GM12878 (cell line): ENCODE data around the gene ADNP2. TPM values are rescaled to one million over a fixed set of nuclear protein-coding genes. Genes with fewer than 3 reads are reported as not detected.
A peak's percentile ranks its signal among the peaks of the same experiment; 100 is the strongest.

Source experiments
- BHLHE40 ChIP-seq, 2 experiments: fragments of 450-650 bp in 1 of 2; IDR thresholded peaks; 2 replicates each; pipeline ENCODE4 v1.6.1; 2011 to 2017; ENCODE audit warnings: low read depth in 2 of 2, borderline replicate concordance in 1 of 2, improper control_type of control experiment in 1 of 2, low read length in 1 of 2, mild to moderate bottlenecking in 1 of 2
- CBX5 ChIP-seq: sonication (generic); IDR thresholded peaks from 2 replicates; pipeline ENCODE4 v1.6.1; 2016; ENCODE audit warnings: low read depth, moderate library complexity, mild to moderate bottlenecking, inconsistent platforms
- CREM ChIP-seq: IDR thresholded peaks from 2 replicates; pipeline ENCODE4 v1.6.1; 2014; ENCODE audit warnings: antibody characterized with exemption, low read depth
- CTCF ChIP-seq, 3 experiments: IDR thresholded peaks in 2 of 3; conservative IDR thresholded peaks in 1 of 3; 2 replicates each; pipeline ENCODE4 v1.5.1; 2011; ENCODE audit warnings: low read depth in 3 of 3, low read length in 3 of 3, mild to moderate bottlenecking in 3 of 3, control low read depth in 2 of 3, moderate library complexity in 2 of 3, inconsistent platforms in 1 of 3, mixed read lengths in 1 of 3; ENCODE audit not compliant: control insufficient read depth in 2 of 3, insufficient read depth in 1 of 3; ENCODE audit errors: extremely low read depth in 1 of 3
- ELK1 ChIP-seq: IDR thresholded peaks from 2 replicates; pipeline ENCODE4 v1.6.1; 2012; ENCODE audit warnings: low read depth, low read length, improper control_type of control experiment
- ETV6 ChIP-seq, 2 experiments: fragments of 450-650 bp in 1 of 2; IDR thresholded peaks in 1 of 2; conservative IDR thresholded peaks in 1 of 2; 2 replicates each; pipeline ENCODE4 v1.6.1; 2014; ENCODE audit warnings: antibody characterized with exemption in 1 of 2, borderline replicate concordance in 1 of 2, low read depth in 1 of 2, mild to moderate bottlenecking in 1 of 2, moderate library complexity in 1 of 2
- EZH2 ChIP-seq: IDR thresholded peaks from 2 replicates; pipeline ENCODE4 v1.6.1; 2012; ENCODE audit warnings: low read depth, mild to moderate bottlenecking, control low read depth, inconsistent platforms, low read length, borderline replicate concordance; ENCODE audit not compliant: control insufficient read depth
- GATAD2B ChIP-seq: fragments of 450-650 bp; conservative IDR thresholded peaks from 2 replicates; pipeline ENCODE4 v1.6.1; 2017; ENCODE audit warnings: low read depth, mild to moderate bottlenecking, moderate library complexity
- HDGF ChIP-seq: fragments of 450-650 bp; IDR thresholded peaks from 2 replicates; pipeline ENCODE4 v1.6.1; 2016; ENCODE audit warnings: antibody characterized with exemption
- IKZF2 ChIP-seq, 2 experiments: fragments of 450-650 bp; IDR thresholded peaks; 2 replicates each; pipeline ENCODE4 v1.6.1; 2017; ENCODE audit warnings: mild to moderate bottlenecking in 2 of 2, moderate library complexity in 2 of 2
- IRF3 ChIP-seq: fragments of 450-650 bp; IDR thresholded peaks from 2 replicates; pipeline ENCODE4 v1.6.1; 2014; ENCODE audit warnings: mild to moderate bottlenecking
- MAX ChIP-seq: IDR thresholded peaks from 2 replicates; pipeline ENCODE4 v1.6.1; 2012; ENCODE audit warnings: low read depth, low read length, improper control_type of control experiment
- MYC ChIP-seq: IDR thresholded peaks from 2 replicates; pipeline ENCODE4 v1.6.1; 2011; ENCODE audit warnings: mild to moderate bottlenecking, low read length, moderate library complexity, inconsistent platforms; ENCODE audit not compliant: insufficient read depth, insufficient replicate concordance, insufficient read length, severe bottlenecking
- NFXL1 ChIP-seq: fragments of 450-650 bp; IDR thresholded peaks from 2 replicates; pipeline ENCODE4 v1.6.1; 2017; ENCODE audit warnings: antibody characterized with exemption, mild to moderate bottlenecking, borderline replicate concordance
- PBX3 ChIP-seq: IDR thresholded peaks from 2 replicates; pipeline ENCODE4 v1.6.1; 2011; ENCODE audit warnings: mild to moderate bottlenecking, low read depth, low read length, moderate library complexity; ENCODE audit not compliant: insufficient replicate concordance
- PKNOX1 ChIP-seq: fragments of 450-650 bp; IDR thresholded peaks from 2 replicates; pipeline ENCODE4 v1.6.1; 2016; ENCODE audit warnings: mild to moderate bottlenecking
- POLR2AphosphoS5 ChIP-seq: IDR thresholded peaks from 2 replicates; pipeline ENCODE4 v1.6.1; 2011; ENCODE audit warnings: mild to moderate bottlenecking, low read length, inconsistent platforms
- POU2F2 ChIP-seq: IDR thresholded peaks from 3 replicates; pipeline ENCODE4 v1.6.1; 2011; ENCODE audit warnings: low read depth, mild to moderate bottlenecking, low read length, borderline replicate concordance
- RELA ChIP-seq: fragments of 450-650 bp; IDR thresholded peaks from 2 replicates; pipeline ENCODE4 v1.8.0; 2014; ENCODE audit warnings: borderline replicate concordance; ENCODE audit not compliant: partially characterized antibody
- SMARCA5 ChIP-seq: fragments of 450-650 bp; IDR thresholded peaks from 2 replicates; pipeline ENCODE4 v1.6.1; 2017; ENCODE audit warnings: mild to moderate bottlenecking
- SMC3 ChIP-seq: IDR thresholded peaks from 2 replicates; pipeline ENCODE4 v1.6.1; 2011; ENCODE audit warnings: low read length, improper control_type of control experiment, borderline replicate concordance
- SPI1 ChIP-seq: IDR thresholded peaks from 2 replicates; pipeline ENCODE4 v1.6.1; 2011; ENCODE audit warnings: low read depth, mild to moderate bottlenecking, low read length, moderate library complexity, borderline replicate concordance; ENCODE audit not compliant: insufficient read depth
- STAT1 ChIP-seq: fragments of 450-650 bp; conservative IDR thresholded peaks from 2 replicates; pipeline ENCODE4 v1.6.1; 2014; ENCODE audit warnings: antibody characterized with exemption, mild to moderate bottlenecking
- YBX1 ChIP-seq: fragments of 450-650 bp; IDR thresholded peaks from 2 replicates; pipeline ENCODE4 v1.6.1; 2016; ENCODE audit warnings: antibody characterized with exemption
- ZNF274 ChIP-seq: IDR thresholded peaks from one replicate; pipeline ENCODE4 v1.8.0; 2011; ENCODE audit not compliant: insufficient read length, insufficient read depth
- polyA plus RNA-seq, 11 experiments: library from polyadenylated mRNA; depleted of rRNA in 4 of 11; unstranded in 6 of 11; stranded (reverse) in 5 of 11; fragments of >200 nt; fragmentation: Nextera tagmentation in 4 of 11; fragmentation: Illumina TruSeq in 1 of 11; extraction: Ambion mirVana in 4 of 11; extraction: Trizol in 1 of 11; gene quantifications; 1 replicate in 1 of 11; 2 replicates in 10 of 11; pipeline versions ENCODE4 v1.2.1 to v1.2.3, GENCODE V29; 2011 to 2016; ENCODE audit warnings: inconsistent platforms in 2 of 11, missing spikeins in 2 of 11, low read depth in 1 of 11
- total RNA-seq, 4 experiments: library from RNA; depleted of rRNA in 3 of 4; stranded (reverse); fragments of >200 nt in 3 of 4; fragmentation: Illumina TruSeq in 1 of 4; extraction: Trizol in 1 of 4; gene quantifications; 2 replicates each; pipeline versions ENCODE4 v1.2.1 to v1.2.3, GENCODE V29; 2013 to 2021

Gene ADNP2
- total and polyA plus RNA-seq, 10 of the 15 experiments (the other 5 are each of a cell fraction or from before 2014, with no cell fraction given) = 3.7 to 25.1 (median 13.0) TPM

- TF ChIP-seq STAT1 (no peak), IKZF2 (IDR thresholded peaks at IDR 0.05) (peak; percentile 64 to 70), PKNOX1 (no peak), SPI1 (peak; percentile 18; the same call in 1 of the 2 replicates), YBX1 (no peak), POU2F2 (no peak), ZNF274 (no peak), POLR2AphosphoS5 (no peak), RELA (no peak), SMC3 (peak; percentile 54; the same call in 1 of the 2 replicates), BHLHE40 (IDR thresholded peaks at IDR 0.05; ENCODE audit: borderline replicate concordance in 1 of 2, low read depth in 2 of 2, low read length in 1 of 2) (no peak), PBX3 (no peak), SMARCA5 (0 out of 2 replicates have a peak, but pooled peaks have one; percentile 47), CTCF (IDR thresholded peaks at IDR 0.05 in 2 of 3, conservative IDR thresholded peaks at IDR 0.05 in 1 of 3; ENCODE audit: control insufficient read depth in 2 of 3, extremely low read depth in 1 of 3, insufficient read depth in 1 of 3, low read depth in 3 of 3, low read length in 3 of 3) (peak; percentile 64 to 68 (median 66)), MYC (no peak), NFXL1 (no peak), ETV6 (conservative IDR thresholded peaks at IDR 0.05 in 1 of 2, IDR thresholded peaks at IDR 0.05 in 1 of 2; ENCODE audit: borderline replicate concordance in 1 of 2, low read depth in 1 of 2) (no peak), EZH2 (no peak), ELK1 (no peak), HDGF (no peak), GATAD2B (no peak), IRF3 (no peak), CREM (no peak), CBX5 (no peak), MAX (no peak)
Measured at GRCh38 chr18:80154293-80154692, 45.2 kb downstream of the ADNP2 start (continued).
